K562 treated with DMSO at 1 percent for 4 hours (cell line): Measurements from ENCODE around the gene SMAD3. TPM values are rescaled to one million over a fixed set of nuclear protein-coding genes. Genes with fewer than 3 reads are reported as not detected.

Experiments
- total RNA-seq: library from RNA; unstranded; fragments of 300-600 nt; gene quantifications from 2 replicates; pipeline ENCODE4 v1.2.3, GENCODE V29; 2022; ENCODE audit not compliant: insufficient read depth

Gene SMAD3
- 9.1 and 15.8 TPM in 2 replicates for total RNA-seq

DNA sequence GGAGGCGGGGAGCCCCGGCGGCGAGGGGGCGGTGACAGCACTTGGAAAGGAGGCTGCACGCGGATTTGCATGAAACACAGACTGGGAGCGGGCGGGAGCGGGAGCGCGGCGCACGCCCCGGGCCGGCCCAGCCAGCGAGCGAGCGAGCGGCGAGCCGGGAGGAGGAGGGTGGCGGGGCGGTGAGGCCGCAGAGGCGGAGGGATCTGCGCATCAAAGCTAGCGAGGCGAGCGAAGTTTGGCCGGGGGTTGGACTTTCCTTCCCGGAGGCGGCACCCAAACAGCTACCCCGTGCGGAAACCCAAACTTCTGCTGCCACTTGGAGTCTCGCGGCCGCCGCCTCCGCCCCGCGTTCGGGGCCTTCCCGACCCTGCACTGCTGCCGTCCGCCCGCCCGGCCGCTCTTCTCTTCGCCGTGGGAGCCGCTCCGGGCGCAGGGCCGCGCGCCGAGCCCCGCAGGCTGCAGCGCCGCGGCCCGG, at the start of gene SMAD3:
TSS of gene SMAD3 (plus strand) at position 72 of the 475 bp plus-strand sequence. CDS start 553 bp downstream, outside the sequence.

Other genes with a start within 250 kb of the SMAD3 start
- 36.8 and 49.0 TPM in 2 replicates for gene AAGAB, start 189.1 kb downstream of the SMAD3 start, total RNA-seq
- 0.97 and 1.0 TPM in 2 replicates for gene IQCH, start 189.2 kb downstream of the SMAD3 start, total RNA-seq